ENCODE results near the gene FMNL1.
"Not testable (repeated sequence)": the region's sequence is repeated elsewhere in the genome, so short reads cannot be mapped to it uniquely, and the experiment has no call there.

Gene FMNL1

GRCh38 chr17:45248132-45248957 is 26.7 kb downstream of the FMNL1 start:
- Histone ChIP-seq H3K9ac (ENCODE audit: low read length) (peak overlapping the region; percentile 71), H3K9me3 (ENCODE audit: control insufficient read depth, insufficient read depth, low read depth, low read length) (no peaks in the 10 kb centered on the region), H3K36me3 (ENCODE audit: control insufficient read depth, insufficient read depth, low read length) (peaks cover 5% of the 10 kb centered on the region; the same call in 1 of the 2 replicates), H3K4me3 (ENCODE audit: low read depth, low read length) (peak overlapping the region; percentile 85), H3K4me1 (ENCODE audit: control insufficient read depth, insufficient read depth, low read length) (peaks cover 14% of the 10 kb centered on the region), H3K27ac (ENCODE audit: low read depth, low read length) (peak overlapping the region; percentile 85), H3K27me3 (ENCODE audit: control insufficient read depth, insufficient read depth, low read length) (peaks cover 14% of the 10 kb centered on the region)

DNA sequence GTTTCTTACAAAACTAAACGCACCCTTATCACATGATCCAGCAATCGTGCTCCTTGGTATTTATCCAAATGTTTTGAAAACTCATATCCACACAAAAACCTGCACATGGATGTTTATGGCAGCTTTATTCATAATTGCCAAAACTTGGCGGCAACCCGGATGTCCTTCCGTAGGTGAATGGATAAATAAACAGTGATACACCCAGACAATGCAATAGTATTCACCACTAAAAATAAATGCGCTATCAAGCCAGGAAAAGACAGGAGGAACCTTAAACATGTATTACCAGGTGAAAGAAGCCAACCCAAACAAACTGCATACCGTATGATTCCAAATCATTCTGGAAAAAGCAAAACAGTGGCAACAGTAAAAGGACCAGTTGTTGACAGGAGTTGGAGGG is 30.2 kb downstream of the FMNL1 start:
- Histone ChIP-seq H3K27me3 (ENCODE audit: control insufficient read depth, insufficient read depth, low read length) (no peaks in the 10 kb centered on the region), H3K4me1 (ENCODE audit: control insufficient read depth, insufficient read depth, low read length) (peaks cover 14% of the 10 kb centered on the region), H3K36me3 (ENCODE audit: control insufficient read depth, insufficient read depth, low read length) (peaks cover 5% of the 10 kb centered on the region; the same call in 1 of the 2 replicates), H3K27ac (ENCODE audit: low read depth, low read length) (no peak overlapping the region), H3K9ac (ENCODE audit: low read length) (no peak overlapping the region), H3K9me3 (ENCODE audit: control insufficient read depth, insufficient read depth, low read depth, low read length) (no peaks in the 10 kb centered on the region), H3K4me3 (ENCODE audit: low read depth, low read length) (no peak overlapping the region)

DNA sequence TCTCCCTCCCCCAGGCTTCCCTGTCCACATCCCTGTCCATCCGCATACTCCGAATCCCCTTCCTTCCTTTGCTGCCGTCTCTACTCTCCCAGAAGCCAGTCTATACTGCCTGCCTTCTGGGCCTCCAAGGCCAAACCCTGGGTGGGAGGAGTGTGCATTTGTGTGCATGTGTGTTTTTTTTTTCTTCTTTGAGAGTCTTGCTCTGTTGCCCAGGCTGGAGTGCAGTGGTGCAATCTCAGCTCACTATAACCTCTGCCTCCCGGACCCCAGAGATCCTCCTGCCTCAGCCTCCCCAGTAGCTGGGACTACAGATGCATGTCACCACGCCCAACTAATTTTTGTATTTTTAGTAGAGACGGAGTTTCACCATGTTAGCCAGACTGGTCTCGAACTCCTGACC is 31.6 kb downstream of the FMNL1 start:
- H3K4me3 ChIP-seq (ENCODE audit: low read depth, low read length); H3K9me3 ChIP-seq (ENCODE audit: control insufficient read depth, insufficient read depth, low read depth, low read length); H3K9ac ChIP-seq (ENCODE audit: low read length); H3K36me3 ChIP-seq (ENCODE audit: control insufficient read depth, insufficient read depth, low read length); H3K27ac ChIP-seq (ENCODE audit: low read depth, low read length); H3K27me3 ChIP-seq (ENCODE audit: control insufficient read depth, insufficient read depth, low read length): not testable (repeated sequence)
- H3K4me1 ChIP-seq (ENCODE audit: control insufficient read depth, insufficient read depth, low read length), result peaks cover 20% of the 10 kb centered on the region

- Histone ChIP-seq H3K9ac (ENCODE audit: low read length) (no peak overlapping the region), H3K4me3 (ENCODE audit: low read depth, low read length) (no peak overlapping the region), H3K4me1 (ENCODE audit: control insufficient read depth, insufficient read depth, low read length) (peaks cover 15% of the 10 kb centered on the region), H3K27me3 (ENCODE audit: control insufficient read depth, insufficient read depth, low read length) (no peaks in the 10 kb centered on the region), H3K9me3 (ENCODE audit: control insufficient read depth, insufficient read depth, low read depth, low read length) (no peaks in the 10 kb centered on the region), H3K36me3 (ENCODE audit: control insufficient read depth, insufficient read depth, low read length) (peaks cover 5% of the 10 kb centered on the region; the same call in 1 of the 2 replicates), H3K27ac (ENCODE audit: low read depth, low read length) (no peak overlapping the region)
These were observed 32.2 kb downstream of the FMNL1 start for GRCh38 chr17:45253879-45254278.

DNA sequence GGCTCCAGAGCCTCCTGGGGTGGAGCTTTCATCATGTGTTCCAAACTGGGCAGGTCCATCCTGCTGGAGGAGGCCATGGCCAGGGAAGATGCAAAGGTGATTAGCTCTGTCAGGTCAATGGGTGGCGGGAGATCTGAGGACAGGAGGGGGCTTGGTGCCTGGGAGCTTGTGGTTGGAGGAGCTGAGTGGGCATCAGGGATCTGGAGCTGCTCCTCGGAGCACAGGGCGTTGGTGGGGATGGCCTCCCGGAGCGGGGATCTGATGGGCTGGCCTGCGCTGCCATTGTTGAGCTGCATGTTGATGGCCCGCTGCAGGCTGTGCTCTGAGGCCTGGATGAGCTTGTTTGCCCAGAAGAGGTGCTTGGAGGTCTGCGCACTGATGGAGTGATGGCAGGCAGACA is 33.7 kb downstream of the FMNL1 start:
- Histone ChIP-seq H3K9ac (ENCODE audit: low read length) (no peak overlapping the region), H3K4me1 (ENCODE audit: control insufficient read depth, insufficient read depth, low read length) (peaks cover 15% of the 10 kb centered on the region), H3K36me3 (ENCODE audit: control insufficient read depth, insufficient read depth, low read length) (no peaks in the 10 kb centered on the region), H3K9me3 (ENCODE audit: control insufficient read depth, insufficient read depth, low read depth, low read length) (no peaks in the 10 kb centered on the region), H3K27me3 (ENCODE audit: control insufficient read depth, insufficient read depth, low read length) (no peaks in the 10 kb centered on the region), H3K27ac (ENCODE audit: low read depth, low read length) (no peak overlapping the region), H3K4me3 (ENCODE audit: low read depth, low read length) (no peak overlapping the region)

GRCh38 chr17:45256114-45256966 is 34.7 kb downstream of the FMNL1 start:
- H3K27me3 ChIP-seq (ENCODE audit: control insufficient read depth, insufficient read depth, low read length), result peaks cover 4% of the 10 kb centered on the region; the same call in 1 of the 2 replicates
- H3K4me3 ChIP-seq (ENCODE audit: low read depth, low read length), result no peak overlapping the region
- H3K9ac ChIP-seq (ENCODE audit: low read length), result no peak overlapping the region
- H3K9me3 ChIP-seq (ENCODE audit: control insufficient read depth, insufficient read depth, low read depth, low read length), result no peaks in the 10 kb centered on the region
- no peaks in the 10 kb centered on the region for H3K36me3 ChIP-seq (ENCODE audit: control insufficient read depth, insufficient read depth, low read length)
- no peak overlapping the region for H3K27ac ChIP-seq (ENCODE audit: low read depth, low read length)
- peaks cover 18% of the 10 kb centered on the region for H3K4me1 ChIP-seq (ENCODE audit: control insufficient read depth, insufficient read depth, low read length)

- H3K9ac ChIP-seq (ENCODE audit: low read length), result no peak overlapping the region
- peaks cover 21% of the 10 kb centered on the region for H3K4me1 ChIP-seq (ENCODE audit: control insufficient read depth, insufficient read depth, low read length)
- no peaks in the 10 kb centered on the region for H3K36me3 ChIP-seq (ENCODE audit: control insufficient read depth, insufficient read depth, low read length)
- no peak overlapping the region for H3K27ac ChIP-seq (ENCODE audit: low read depth, low read length)
- H3K4me3 ChIP-seq (ENCODE audit: low read depth, low read length), result no peak overlapping the region
- no peaks in the 10 kb centered on the region for H3K9me3 ChIP-seq (ENCODE audit: control insufficient read depth, insufficient read depth, low read depth, low read length)
- peaks cover 6% of the 10 kb centered on the region; the same call in 1 of the 2 replicates for H3K27me3 ChIP-seq (ENCODE audit: control insufficient read depth, insufficient read depth, low read length)
These were observed 35.4 kb downstream of the FMNL1 start for GRCh38 chr17:45257115-45257514.

GRCh38 chr17:45258981-45259380 is 37.3 kb downstream of the FMNL1 start:
- Histone ChIP-seq H3K27me3 (ENCODE audit: control insufficient read depth, insufficient read depth, low read length) (peaks cover 6% of the 10 kb centered on the region; the same call in 1 of the 2 replicates), H3K9ac (ENCODE audit: low read length) (no peak overlapping the region), H3K36me3 (ENCODE audit: control insufficient read depth, insufficient read depth, low read length) (peaks cover 10% of the 10 kb centered on the region), H3K4me1 (ENCODE audit: control insufficient read depth, insufficient read depth, low read length) (peaks cover 30% of the 10 kb centered on the region), H3K4me3 (ENCODE audit: low read depth, low read length) (no peak overlapping the region), H3K27ac (ENCODE audit: low read depth, low read length) (no peak overlapping the region), H3K9me3 (ENCODE audit: control insufficient read depth, insufficient read depth, low read depth, low read length) (no peaks in the 10 kb centered on the region)

GRCh38 chr17:45260204-45260783 is 38.6 kb downstream of the FMNL1 start:
- no peak overlapping the region for H3K9ac ChIP-seq (ENCODE audit: low read length)
- no peak overlapping the region for H3K4me3 ChIP-seq (ENCODE audit: low read depth, low read length)
- H3K9me3 ChIP-seq (ENCODE audit: control insufficient read depth, insufficient read depth, low read depth, low read length), result no peaks in the 10 kb centered on the region
- peaks cover 6% of the 10 kb centered on the region; the same call in 1 of the 2 replicates for H3K27me3 ChIP-seq (ENCODE audit: control insufficient read depth, insufficient read depth, low read length)
- H3K27ac ChIP-seq (ENCODE audit: low read depth, low read length), result no peak overlapping the region
- H3K36me3 ChIP-seq (ENCODE audit: control insufficient read depth, insufficient read depth, low read length), result peaks cover 23% of the 10 kb centered on the region
- H3K4me1 ChIP-seq (ENCODE audit: control insufficient read depth, insufficient read depth, low read length), result peaks cover 30% of the 10 kb centered on the region

DNA sequence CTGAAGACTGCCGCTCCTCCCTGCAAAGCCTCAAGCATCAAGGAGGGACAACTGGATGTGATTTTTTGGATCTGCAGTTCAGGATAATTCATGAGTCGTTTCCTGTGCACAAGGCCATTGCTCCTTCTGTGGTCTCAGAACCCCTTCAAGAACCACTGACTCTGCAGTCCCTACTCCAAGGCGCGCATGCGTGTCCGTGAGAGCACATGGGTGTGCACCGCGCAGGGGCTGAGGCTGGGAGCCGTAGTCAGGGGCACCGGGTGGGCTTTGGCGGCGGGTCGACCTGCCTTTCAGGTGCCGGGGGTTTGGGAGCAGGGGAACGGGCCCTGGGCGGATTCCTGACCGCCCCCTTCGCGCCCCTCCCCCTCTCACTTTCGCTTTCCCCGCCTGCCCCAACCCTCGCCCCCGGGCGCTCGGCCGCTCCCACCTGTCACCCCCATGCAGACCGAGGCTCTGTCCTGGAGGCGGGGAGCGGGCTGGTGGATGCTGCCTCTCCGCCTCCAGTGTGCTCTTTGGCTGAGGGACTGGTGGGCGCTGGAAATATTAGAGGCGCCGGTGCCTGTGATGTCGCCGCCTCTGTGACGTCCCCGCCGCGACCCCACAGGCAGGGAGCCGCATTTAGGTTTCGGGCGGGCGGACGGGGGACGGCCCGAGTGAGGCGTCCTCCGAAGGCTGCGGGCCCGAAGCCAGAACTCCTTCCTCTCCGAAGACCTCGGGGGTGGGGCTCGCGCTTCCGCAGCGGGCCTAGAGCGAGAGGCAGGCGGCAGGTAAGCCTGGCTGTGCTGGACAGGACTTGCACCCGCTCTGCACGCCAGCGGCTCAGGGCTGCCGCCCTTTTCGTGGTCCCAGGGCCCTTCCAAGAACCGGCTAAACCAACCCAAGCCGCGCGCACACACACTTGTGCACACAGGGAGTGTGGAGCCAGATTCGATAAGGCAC is 40.2 kb downstream of the FMNL1 start, which contains the start of gene SPATA32:
TSS of gene SPATA32 (minus strand) at position 518 of the 939 bp plus-strand sequence. CDS start at position 440, 78 bp downstream.
- H3K27me3 ChIP-seq (ENCODE audit: control insufficient read depth, insufficient read depth, low read length), result peaks cover 6% of the 10 kb centered on the region; the same call in 1 of the 2 replicates
- no peak within 1 kb of the TSS for H3K27ac ChIP-seq (ENCODE audit: low read depth, low read length)
- H3K4me3 ChIP-seq (ENCODE audit: low read depth, low read length), result peak within 1 kb of the TSS; percentile 64
- H3K9me3 ChIP-seq (ENCODE audit: control insufficient read depth, insufficient read depth, low read depth, low read length), result no peaks in the 10 kb centered on the region
- H3K36me3 ChIP-seq (ENCODE audit: control insufficient read depth, insufficient read depth, low read length), result peaks cover 33% of the 10 kb centered on the region
- H3K9ac ChIP-seq (ENCODE audit: low read length), result peak within 1 kb of the TSS; percentile 45
- H3K4me1 ChIP-seq (ENCODE audit: control insufficient read depth, insufficient read depth, low read length), result peaks cover 22% of the 10 kb centered on the region

Measured in HUES6 (cell line).